Peyer's patch (tissue), 4 donors: ENCODE measurements around the gene PAX4. TPM values are rescaled to one million over a fixed set of nuclear protein-coding genes. Genes with fewer than 3 reads are reported as not detected.
A peak's percentile ranks its signal among the peaks of the same experiment; 100 is the strongest.

Experiments used
- DNase-seq, 3 donors: peaks; one replicate each; pipeline ENCODE4 v3.0.0-alpha.2; 2017 to 2019
- H3K27ac ChIP-seq, 4 donors: fragments of 200-600 bp; sonication (generic); one replicate each; pipeline ENCODE4 v1.5.1; 2016 to 2019
- H3K27me3 ChIP-seq, 2 donors: fragments of 200-600 bp; sonication (generic); one replicate each; pipeline ENCODE4 v1.5.1; 2019
- H3K36me3 ChIP-seq, 3 donors: fragments of 200-600 bp; sonication (generic); one replicate each; pipeline ENCODE4 v1.5.1; 2016 to 2019
- H3K4me1 ChIP-seq, 4 donors: fragments of 200-600 bp; sonication (generic); one replicate each; pipeline ENCODE4 v1.5.1; 2016 to 2019
- H3K4me3 ChIP-seq, 4 donors: fragments of 200-600 bp; sonication (generic); 1 replicate in 3 of 4; 2 replicates in 1 of 4; pipeline ENCODE4 v1.5.1; 2016 to 2019; ENCODE audit warnings: mild to moderate bottlenecking in 1 of 4
- H3K9me3 ChIP-seq, 4 donors: fragments of 200-600 bp; sonication (generic); one replicate each; pipeline ENCODE4 v1.5.1; 2016 to 2019; ENCODE audit warnings: mild to moderate bottlenecking in 1 of 4
- POLR2A ChIP-seq, 2 donors: fragments of 450-650 bp; IDR thresholded peaks; one replicate each; pipeline ENCODE4 v1.5.1; 2017; ENCODE audit warnings: antibody characterized with exemption in 2 of 2, mild to moderate bottlenecking in 2 of 2, moderate library complexity in 2 of 2
- total RNA-seq, 4 donors: library from RNA; depleted of rRNA; stranded (reverse); fragments of >200 nt; gene quantifications; one replicate each; pipeline ENCODE4 v1.1.0, GENCODE V29; 2016
- TF ChIP-seq, protein P1 (sequence below), 6 experiments: fragments of 450-650 bp in 4 of 6; fragments of 200-600 bp in 2 of 6; sonication (generic) in 1 of 6; IDR thresholded peaks; one replicate each; pipeline ENCODE4 v1.5.1; 2017 to 2019; ENCODE audit warnings: antibody characterized with exemption in 6 of 6, mild to moderate bottlenecking in 3 of 6, moderate library complexity in 1 of 6

Gene PAX4
- total RNA-seq, 4 donors from 2014 or later = 0.53 to 1.3 TPM; not detected in 2

DNA sequence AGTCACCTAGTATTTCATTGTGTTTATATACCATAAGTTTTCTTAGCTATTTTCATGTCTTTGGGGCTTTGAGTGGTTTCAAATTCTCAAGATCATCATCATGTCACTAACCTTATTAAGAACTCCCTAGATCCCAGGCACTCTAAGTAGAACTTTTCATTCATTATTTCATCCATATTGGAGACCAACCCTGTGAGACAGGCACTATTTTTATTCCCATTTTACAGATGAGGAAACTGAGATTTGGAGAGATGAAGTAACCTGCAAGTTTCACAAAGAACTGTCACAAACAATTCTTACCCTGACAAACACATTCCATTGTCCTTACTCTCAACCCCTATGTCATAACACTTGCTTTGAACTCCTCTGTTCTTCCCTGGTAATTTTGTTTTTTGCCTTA, 20.3 kb upstream of the PAX4 start:
- H3K27ac ChIP-seq = no peak overlapping the region
- H3K27me3 ChIP-seq = no peaks in the 10 kb centered on the region
- TF ChIP-seq, protein P1, sequence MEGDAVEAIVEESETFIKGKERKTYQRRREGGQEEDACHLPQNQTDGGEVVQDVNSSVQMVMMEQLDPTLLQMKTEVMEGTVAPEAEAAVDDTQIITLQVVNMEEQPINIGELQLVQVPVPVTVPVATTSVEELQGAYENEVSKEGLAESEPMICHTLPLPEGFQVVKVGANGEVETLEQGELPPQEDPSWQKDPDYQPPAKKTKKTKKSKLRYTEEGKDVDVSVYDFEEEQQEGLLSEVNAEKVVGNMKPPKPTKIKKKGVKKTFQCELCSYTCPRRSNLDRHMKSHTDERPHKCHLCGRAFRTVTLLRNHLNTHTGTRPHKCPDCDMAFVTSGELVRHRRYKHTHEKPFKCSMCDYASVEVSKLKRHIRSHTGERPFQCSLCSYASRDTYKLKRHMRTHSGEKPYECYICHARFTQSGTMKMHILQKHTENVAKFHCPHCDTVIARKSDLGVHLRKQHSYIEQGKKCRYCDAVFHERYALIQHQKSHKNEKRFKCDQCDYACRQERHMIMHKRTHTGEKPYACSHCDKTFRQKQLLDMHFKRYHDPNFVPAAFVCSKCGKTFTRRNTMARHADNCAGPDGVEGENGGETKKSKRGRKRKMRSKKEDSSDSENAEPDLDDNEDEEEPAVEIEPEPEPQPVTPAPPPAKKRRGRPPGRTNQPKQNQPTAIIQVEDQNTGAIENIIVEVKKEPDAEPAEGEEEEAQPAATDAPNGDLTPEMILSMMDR (IDR thresholded peaks at IDR 0.05) = no peak
- TF ChIP-seq POLR2A (IDR thresholded peaks at IDR 0.05) = no peak
- DNase-seq = no peak
- no peaks in the 10 kb centered on the region for H3K36me3 ChIP-seq
- no peaks in the 10 kb centered on the region for H3K9me3 ChIP-seq
- no peaks in the 10 kb centered on the region for H3K4me1 ChIP-seq
- H3K4me3 ChIP-seq = no peak overlapping the region

DNA sequence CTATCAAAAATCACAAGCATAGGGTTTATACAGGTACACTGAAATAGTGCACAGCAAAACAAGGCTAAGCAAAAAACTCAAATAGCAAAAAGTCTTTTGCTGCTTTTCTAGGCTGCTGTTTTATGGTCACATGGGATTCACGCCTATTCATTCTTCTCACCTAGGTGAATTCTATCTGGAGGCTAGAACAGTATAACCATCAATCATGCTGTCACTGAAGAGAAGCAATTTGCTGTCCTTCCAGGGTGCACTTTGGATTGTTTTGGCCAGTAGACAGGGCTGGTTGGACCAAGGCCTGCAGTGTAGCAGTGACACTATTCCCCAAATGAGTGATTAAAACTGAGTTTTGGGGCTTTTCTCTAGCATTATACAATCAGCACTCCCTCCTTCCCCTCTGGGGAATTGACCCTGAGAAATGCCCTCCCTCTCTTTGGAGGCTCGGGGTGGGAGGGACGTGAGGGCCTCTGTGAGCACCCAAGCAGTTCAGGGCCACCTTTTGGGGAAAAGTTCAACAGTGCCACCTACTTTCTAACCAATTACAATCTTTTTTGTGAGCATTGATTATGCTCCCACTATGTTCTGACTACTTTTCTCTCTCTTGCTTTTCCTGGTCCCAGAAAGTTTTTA, 17.8 kb upstream of the PAX4 start:
- Histone ChIP-seq H3K27me3 (no peaks in the 10 kb centered on the region), H3K36me3 (no peaks in the 10 kb centered on the region), H3K9me3 (no peaks in the 10 kb centered on the region), H3K4me3 (no peak overlapping the region), H3K4me1 (no peaks in the 10 kb centered on the region), H3K27ac (no peak overlapping the region)
- TF ChIP-seq, protein P1 (IDR thresholded peaks at IDR 0.05) = no peak
- no peak for TF ChIP-seq POLR2A (IDR thresholded peaks at IDR 0.05)
- DNase-seq = no peak

DNA sequence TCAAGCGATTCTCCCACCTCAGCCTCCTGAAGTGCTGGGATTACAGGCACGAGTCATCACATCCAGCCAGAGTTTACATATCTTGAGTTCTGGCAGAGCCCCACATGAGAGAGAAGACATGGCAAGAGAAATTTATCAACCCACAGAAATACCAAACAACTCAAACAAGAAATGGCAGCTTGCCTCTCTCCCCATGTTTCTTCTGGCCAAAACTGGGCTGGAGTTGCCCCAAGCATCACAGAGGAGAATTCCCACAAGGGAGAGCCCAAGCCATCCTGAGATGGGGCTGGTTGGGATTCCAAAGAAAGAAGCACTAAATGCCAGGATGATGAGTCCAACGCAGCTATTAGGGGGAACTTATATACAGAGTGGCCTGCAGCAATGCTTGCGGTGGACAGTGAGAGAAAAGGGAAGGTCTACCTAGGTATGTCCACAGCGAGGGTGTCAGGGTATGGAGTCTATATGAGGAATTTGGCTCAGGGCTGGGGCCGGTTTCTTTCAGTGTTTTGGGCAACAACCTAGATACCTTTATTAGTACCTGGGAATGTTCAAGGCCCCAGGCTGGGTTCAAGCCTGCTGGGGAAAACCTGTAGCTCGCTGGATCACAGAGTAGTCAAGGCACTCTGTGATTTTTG, 14.5 kb upstream of the PAX4 start:
- no peak for DNase-seq
- H3K27me3 ChIP-seq = no peaks in the 10 kb centered on the region
- TF ChIP-seq, protein P1 (IDR thresholded peaks at IDR 0.05) = no peak
- TF ChIP-seq POLR2A (IDR thresholded peaks at IDR 0.05) = no peak
- H3K27ac ChIP-seq = no peak overlapping the region
- no peak overlapping the region for H3K4me3 ChIP-seq
- no peaks in the 10 kb centered on the region for H3K4me1 ChIP-seq
- no peaks in the 10 kb centered on the region for H3K9me3 ChIP-seq
- no peaks in the 10 kb centered on the region for H3K36me3 ChIP-seq

DNA sequence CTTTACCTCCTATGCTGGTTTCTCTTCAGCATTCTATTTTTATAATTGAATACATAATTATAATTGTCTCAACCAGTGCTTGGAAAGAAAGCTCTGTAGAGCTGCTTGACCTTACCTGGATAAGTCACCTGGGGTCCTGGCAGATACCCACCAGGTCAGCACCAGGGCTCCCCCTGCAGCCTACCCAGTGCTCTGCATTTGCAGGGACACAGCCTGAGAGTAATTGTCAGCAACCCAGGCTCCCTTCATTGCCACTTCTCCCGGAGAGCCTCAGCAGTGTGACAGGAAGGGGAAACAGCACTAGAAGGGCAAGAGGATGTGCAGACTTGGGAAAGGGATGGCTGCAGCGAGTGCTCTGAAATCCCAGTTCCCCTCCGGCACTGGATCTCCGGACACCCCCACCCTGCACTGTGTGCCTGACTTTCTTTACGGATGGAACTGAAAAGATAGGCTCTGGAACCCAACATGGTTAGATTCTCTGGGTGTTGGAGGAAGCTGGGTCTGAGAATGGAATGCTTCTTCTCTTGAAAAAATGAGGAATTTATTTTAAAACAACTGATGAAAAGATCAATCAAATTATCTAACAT, 11.4 kb upstream of the PAX4 start:
- Histone ChIP-seq H3K36me3 (no peaks in the 10 kb centered on the region), H3K9me3 (no peaks in the 10 kb centered on the region), H3K4me3 (no peak overlapping the region), H3K27me3 (no peaks in the 10 kb centered on the region), H3K4me1 (no peaks in the 10 kb centered on the region), H3K27ac (no peak overlapping the region)
- peak in 2 of 3 donors; percentile 54 to 61 for DNase-seq
- TF ChIP-seq, protein P1 (IDR thresholded peaks at IDR 0.05) = peak in 3 of 6 experiments; percentile 22 to 35 (median 29)
- no peak for TF ChIP-seq POLR2A (IDR thresholded peaks at IDR 0.05)

DNA sequence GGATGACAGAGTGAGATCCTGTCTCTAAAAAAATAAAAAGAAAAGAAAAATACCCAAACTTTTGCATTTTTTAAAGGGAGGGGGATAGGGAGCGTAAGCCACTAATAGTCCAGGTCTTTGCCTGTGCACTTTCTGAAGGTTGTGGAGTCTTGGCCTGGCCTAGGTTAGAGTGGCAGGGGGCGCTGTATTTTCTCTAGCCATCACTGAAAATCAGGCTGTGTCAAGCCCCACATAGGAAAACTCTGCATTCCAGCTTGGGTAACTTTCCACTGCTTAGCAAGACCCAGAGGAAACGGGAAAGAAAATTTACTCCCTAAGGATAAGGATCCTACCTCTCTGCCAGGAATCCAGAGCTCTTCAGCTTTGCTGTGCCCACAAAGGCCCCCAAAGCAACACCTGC, 10.5 kb upstream of the PAX4 start:
- Histone ChIP-seq H3K4me3 (no peak overlapping the region), H3K4me1 (no peaks in the 10 kb centered on the region), H3K9me3 (no peaks in the 10 kb centered on the region), H3K27ac (no peak overlapping the region), H3K36me3 (no peaks in the 10 kb centered on the region), H3K27me3 (no peaks in the 10 kb centered on the region)
- no peak for TF ChIP-seq POLR2A (IDR thresholded peaks at IDR 0.05)
- TF ChIP-seq, protein P1 (IDR thresholded peaks at IDR 0.05) = no peak
- no peak for DNase-seq
